Panc1 (cell line): Measurements from ENCODE around the gene NTRK3.

Experiments
- CTCF ChIP-seq: fragments of 450-650 bp; IDR thresholded peaks from 2 replicates; pipeline ENCODE4 v1.5.1; 2017; ENCODE audit warnings: mild to moderate bottlenecking
- TCF7L2 ChIP-seq: IDR thresholded peaks from 2 replicates; pipeline ENCODE4 v1.6.1; 2011; ENCODE audit warnings: mild to moderate bottlenecking, low read depth, low read length, inconsistent platforms

- TF ChIP-seq TCF7L2 (no peak), CTCF (no peak)
These were observed 138.5 kb downstream of the NTRK3 start for GRCh38 chr15:88118035-88118434.
